IPS-15b (cell line): ENCODE measurements around the gene CLIC5.

Experiments
- H3K27me3 ChIP-seq: one replicate; pipeline ENCODE4 v1.6.1; 2013; ENCODE audit warnings: low read length; ENCODE audit not compliant: control insufficient read depth, insufficient read depth
- H3K36me3 ChIP-seq: one replicate; pipeline ENCODE4 v1.6.1; 2013; ENCODE audit warnings: low read length; ENCODE audit not compliant: control insufficient read depth, insufficient read depth
- H3K4me1 ChIP-seq: one replicate; pipeline ENCODE4 v1.6.1; 2013; ENCODE audit warnings: mild to moderate bottlenecking, low read length; ENCODE audit not compliant: control insufficient read depth, insufficient read depth
- H3K4me3 ChIP-seq: one replicate; pipeline ENCODE4 v1.5.1; 2013; ENCODE audit warnings: low read depth, low read length
- H3K9ac ChIP-seq: one replicate; pipeline ENCODE4 v1.6.1; 2013; ENCODE audit warnings: low read depth, mild to moderate bottlenecking, low read length
- H3K9me3 ChIP-seq: one replicate; pipeline ENCODE4 v1.6.1; 2013; ENCODE audit warnings: mild to moderate bottlenecking, low read length; ENCODE audit not compliant: control insufficient read depth, insufficient read depth

Gene CLIC5

DNA sequence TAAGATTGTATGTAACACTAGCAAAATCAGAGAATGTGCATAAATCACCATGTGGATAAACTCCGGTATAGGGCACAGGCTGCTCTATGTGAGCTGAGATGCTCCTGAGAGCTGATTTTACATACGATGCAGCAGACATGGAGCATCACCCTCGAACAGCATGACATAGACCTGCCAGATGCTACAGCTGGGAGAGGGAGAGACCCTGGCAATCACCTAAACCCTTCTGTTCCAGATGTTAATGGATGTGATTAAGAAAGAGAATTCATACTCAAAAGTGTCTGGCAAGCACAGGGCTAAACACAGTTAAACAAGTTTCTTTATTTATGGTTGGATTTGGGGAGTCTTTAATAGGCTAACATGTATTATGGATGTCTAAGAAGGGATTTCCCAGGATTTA lies 157.0 kb downstream of the CLIC5 start:
- H3K4me1 ChIP-seq: no peaks in the 10 kb centered on the region
- H3K36me3 ChIP-seq: no peaks in the 10 kb centered on the region
- no peak overlapping the region for H3K4me3 ChIP-seq
- H3K9me3 ChIP-seq: no peaks in the 10 kb centered on the region
- H3K9ac ChIP-seq: no peak overlapping the region
- H3K27me3 ChIP-seq: no peaks in the 10 kb centered on the region

- peaks cover 3% of the 10 kb centered on the region for H3K27me3 ChIP-seq
- no peak overlapping the region for H3K4me3 ChIP-seq
- no peaks in the 10 kb centered on the region for H3K36me3 ChIP-seq
- H3K4me1 ChIP-seq: no peaks in the 10 kb centered on the region
- no peak overlapping the region for H3K9ac ChIP-seq
- H3K9me3 ChIP-seq: no peaks in the 10 kb centered on the region
These were observed 157.8 kb downstream of the CLIC5 start for GRCh38 chr6:45857827-45858226.

GRCh38 chr6:45855642-45856394 lies 159.8 kb downstream of the CLIC5 start:
- H3K4me1 ChIP-seq: no peaks in the 10 kb centered on the region

GRCh38 chr6:45854149-45854742 lies 161.4 kb downstream of the CLIC5 start:
- no peak overlapping the region for H3K4me3 ChIP-seq
- no peaks in the 10 kb centered on the region for H3K9me3 ChIP-seq
- H3K27me3 ChIP-seq: peaks cover 3% of the 10 kb centered on the region
- H3K9ac ChIP-seq: no peak overlapping the region
- H3K4me1 ChIP-seq: peaks cover 3% of the 10 kb centered on the region
- no peaks in the 10 kb centered on the region for H3K36me3 ChIP-seq

More at GRCh38 chr6:45855642-45856394, 159.8 kb downstream of the CLIC5 start:
- Histone ChIP-seq H3K27me3 (peaks cover 3% of the 10 kb centered on the region), H3K36me3 (no peaks in the 10 kb centered on the region), H3K9ac (no peak overlapping the region), H3K9me3 (no peaks in the 10 kb centered on the region), H3K4me3 (no peak overlapping the region)

- Histone ChIP-seq H3K9me3 (no peaks in the 10 kb centered on the region), H3K9ac (no peak overlapping the region), H3K27me3 (peaks cover 3% of the 10 kb centered on the region), H3K36me3 (no peaks in the 10 kb centered on the region), H3K4me3 (no peak overlapping the region), H3K4me1 (peaks cover 3% of the 10 kb centered on the region)
These were observed 164.6 kb downstream of the CLIC5 start for GRCh38 chr6:45851034-45851400.

- H3K9me3 ChIP-seq: no peaks in the 10 kb centered on the region
- peaks cover 3% of the 10 kb centered on the region for H3K4me1 ChIP-seq
- H3K27me3 ChIP-seq: peaks cover 3% of the 10 kb centered on the region
- no peaks in the 10 kb centered on the region for H3K36me3 ChIP-seq
- H3K4me3 ChIP-seq: no peak overlapping the region
- H3K9ac ChIP-seq: no peak overlapping the region
These were observed 165.2 kb downstream of the CLIC5 start for GRCh38 chr6:45850378-45851033.

GRCh38 chr6:45845567-45845966 lies 170.1 kb downstream of the CLIC5 start:
- Histone ChIP-seq H3K4me3 (no peak overlapping the region), H3K4me1 (peaks cover 1% of the 10 kb centered on the region), H3K9ac (no peak overlapping the region), H3K36me3 (no peaks in the 10 kb centered on the region), H3K9me3 (no peaks in the 10 kb centered on the region), H3K27me3 (no peaks in the 10 kb centered on the region)

DNA sequence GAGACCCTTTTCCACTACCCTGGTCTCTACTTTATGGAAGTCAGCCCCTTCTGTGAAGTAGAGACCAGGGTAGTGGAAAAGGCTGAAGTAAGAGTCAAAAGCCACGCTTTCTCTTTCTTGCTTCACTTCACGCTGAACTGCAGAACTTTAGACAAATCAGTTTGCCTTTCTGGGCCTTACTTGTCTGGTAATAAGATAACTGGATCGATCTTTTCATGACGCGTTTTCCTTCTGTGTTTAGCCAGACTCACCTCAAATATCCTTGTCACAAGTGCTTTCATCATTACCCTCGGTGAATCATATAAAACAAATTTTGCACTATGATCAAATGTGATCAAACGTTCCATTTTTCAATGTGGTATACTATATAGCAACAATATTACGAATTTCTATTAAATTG lies 170.7 kb downstream of the CLIC5 start:
- no peak overlapping the region for H3K4me3 ChIP-seq
- no peaks in the 10 kb centered on the region for H3K27me3 ChIP-seq
- no peaks in the 10 kb centered on the region for H3K9me3 ChIP-seq
- no peaks in the 10 kb centered on the region for H3K36me3 ChIP-seq
- H3K9ac ChIP-seq: no peak overlapping the region
- H3K4me1 ChIP-seq: no peaks in the 10 kb centered on the region

GRCh38 chr6:45843848-45844521 lies 171.7 kb downstream of the CLIC5 start:
- no peaks in the 10 kb centered on the region for H3K36me3 ChIP-seq
- no peaks in the 10 kb centered on the region for H3K9me3 ChIP-seq
- no peak overlapping the region for H3K4me3 ChIP-seq
- H3K4me1 ChIP-seq: no peaks in the 10 kb centered on the region
- no peaks in the 10 kb centered on the region for H3K27me3 ChIP-seq
- H3K9ac ChIP-seq: no peak overlapping the region

DNA sequence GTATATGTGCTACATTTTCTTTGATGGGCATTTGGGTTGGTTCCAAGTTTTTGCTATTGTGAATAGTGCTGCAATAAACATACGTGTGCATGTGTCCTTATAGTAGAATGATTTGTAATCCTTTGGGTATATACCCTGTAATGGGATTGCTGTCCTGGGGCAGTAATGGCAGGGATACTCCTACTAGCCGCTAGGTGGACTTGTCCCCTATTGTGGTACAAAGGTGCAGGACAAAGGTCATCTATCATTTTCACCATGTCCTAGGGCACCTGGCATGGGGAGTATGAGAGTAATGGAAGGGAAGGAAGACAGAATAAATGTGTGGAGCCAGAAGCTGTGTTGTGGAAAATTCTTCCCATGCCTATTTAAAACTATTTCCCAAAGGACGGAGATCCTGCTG lies 174.6 kb downstream of the CLIC5 start:
- Histone ChIP-seq H3K27me3 (no peaks in the 10 kb centered on the region), H3K4me3 (no peak overlapping the region), H3K36me3 (no peaks in the 10 kb centered on the region), H3K9me3 (no peaks in the 10 kb centered on the region), H3K4me1 (no peaks in the 10 kb centered on the region), H3K9ac (no peak overlapping the region)

- Histone ChIP-seq H3K9me3 (no peaks in the 10 kb centered on the region), H3K4me3 (no peak overlapping the region), H3K27me3 (no peaks in the 10 kb centered on the region), H3K4me1 (no peaks in the 10 kb centered on the region), H3K9ac (no peak overlapping the region), H3K36me3 (no peaks in the 10 kb centered on the region)
These were observed 176.7 kb downstream of the CLIC5 start for GRCh38 chr6:45838996-45839395.
